ENCODE results near the gene NSG1. TPM values are rescaled to one million over a fixed set of nuclear protein-coding genes. Genes with fewer than 3 reads are reported as not detected.
A peak's percentile ranks its signal among the peaks of the same experiment; 100 is the strongest.

Gene NSG1
- total RNA-seq, 3 donors from 2014 or later, result 0.48 to 7.3 (median 6.2) TPM

DNA sequence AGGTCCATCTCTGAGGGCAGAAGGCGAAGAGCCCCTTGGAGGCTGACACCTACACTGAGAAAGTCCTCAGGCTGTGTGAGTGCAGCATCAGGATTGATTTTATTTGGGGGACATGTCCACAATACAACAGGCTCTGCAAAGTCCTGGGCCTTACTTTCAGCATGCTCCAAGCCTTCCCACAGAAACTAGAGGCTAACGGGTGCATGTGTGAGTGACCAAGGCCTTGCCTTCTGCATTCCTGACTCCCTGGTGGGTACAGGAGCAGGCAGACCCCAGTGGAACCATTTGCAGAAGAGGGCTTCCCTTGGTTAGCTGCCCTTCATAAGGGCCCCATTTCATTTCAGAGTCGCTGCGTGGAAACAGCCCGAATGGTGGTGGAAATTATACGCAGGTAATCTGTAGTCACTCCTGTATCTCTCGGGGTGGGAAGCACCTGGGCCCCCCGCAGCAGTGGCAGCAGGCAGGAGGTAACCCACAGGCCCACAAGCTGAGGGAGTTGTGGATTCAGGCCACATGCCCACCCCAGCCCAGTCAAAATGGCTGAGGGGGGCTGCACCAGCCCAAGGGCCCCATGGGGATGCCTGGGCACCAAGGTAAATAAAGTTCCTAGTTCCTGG is 37.7 kb downstream of the NSG1 start:
- H3K4me1 ChIP-seq, result no peaks in the 10 kb centered on the region
- no peaks in the 10 kb centered on the region for H3K36me3 ChIP-seq
- H3K9me3 ChIP-seq, result no peaks in the 10 kb centered on the region
- no peak overlapping the region for H3K27ac ChIP-seq
- TF ChIP-seq, protein P1, sequence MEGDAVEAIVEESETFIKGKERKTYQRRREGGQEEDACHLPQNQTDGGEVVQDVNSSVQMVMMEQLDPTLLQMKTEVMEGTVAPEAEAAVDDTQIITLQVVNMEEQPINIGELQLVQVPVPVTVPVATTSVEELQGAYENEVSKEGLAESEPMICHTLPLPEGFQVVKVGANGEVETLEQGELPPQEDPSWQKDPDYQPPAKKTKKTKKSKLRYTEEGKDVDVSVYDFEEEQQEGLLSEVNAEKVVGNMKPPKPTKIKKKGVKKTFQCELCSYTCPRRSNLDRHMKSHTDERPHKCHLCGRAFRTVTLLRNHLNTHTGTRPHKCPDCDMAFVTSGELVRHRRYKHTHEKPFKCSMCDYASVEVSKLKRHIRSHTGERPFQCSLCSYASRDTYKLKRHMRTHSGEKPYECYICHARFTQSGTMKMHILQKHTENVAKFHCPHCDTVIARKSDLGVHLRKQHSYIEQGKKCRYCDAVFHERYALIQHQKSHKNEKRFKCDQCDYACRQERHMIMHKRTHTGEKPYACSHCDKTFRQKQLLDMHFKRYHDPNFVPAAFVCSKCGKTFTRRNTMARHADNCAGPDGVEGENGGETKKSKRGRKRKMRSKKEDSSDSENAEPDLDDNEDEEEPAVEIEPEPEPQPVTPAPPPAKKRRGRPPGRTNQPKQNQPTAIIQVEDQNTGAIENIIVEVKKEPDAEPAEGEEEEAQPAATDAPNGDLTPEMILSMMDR (IDR thresholded peaks at IDR 0.05), result no peak
- no peak for TF ChIP-seq POLR2AphosphoS5 (IDR thresholded peaks at IDR 0.05)
- TF ChIP-seq POLR2A (IDR thresholded peaks at IDR 0.05), result no peak
- no peaks in the 10 kb centered on the region for H3K27me3 ChIP-seq
- intact Hi-C loops (cut with DNase I; ENCODE audit: low total_unique reads), result no loop called here
- H3K4me3 ChIP-seq, result no peak overlapping the region
- DNase-seq (ENCODE audit: low spot score in 2 of 2), result no peak

DNA sequence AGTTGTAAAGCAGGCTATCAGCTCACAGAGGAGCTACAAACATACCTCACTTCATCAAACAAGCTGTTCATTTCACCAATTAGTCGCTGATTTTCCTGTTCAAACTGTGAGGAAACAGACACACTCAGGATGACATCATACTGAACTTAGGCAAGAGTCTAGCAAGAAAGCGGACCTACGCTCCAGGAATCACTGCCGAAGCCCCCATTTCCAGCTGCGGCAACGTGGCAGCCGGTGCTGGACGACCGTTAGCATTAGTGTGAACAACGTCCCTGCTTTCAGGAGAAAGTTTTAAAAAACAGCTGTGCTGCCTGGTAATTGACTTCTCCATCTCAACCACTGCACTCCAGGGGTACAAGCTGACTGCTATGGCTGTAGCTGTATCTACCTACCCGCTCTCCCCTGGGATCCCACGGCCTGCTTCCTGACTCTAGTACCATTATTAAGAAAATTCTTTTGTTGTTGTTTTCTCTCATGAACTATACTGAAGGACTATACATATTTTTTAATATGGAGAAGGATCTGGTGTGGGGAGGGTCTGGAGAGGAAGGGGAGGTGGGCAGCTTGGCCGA is 38.3 kb downstream of the NSG1 start:
- TF ChIP-seq POLR2A (IDR thresholded peaks at IDR 0.05) (no peak), POLR2AphosphoS5 (IDR thresholded peaks at IDR 0.05) (no peak)
- TF ChIP-seq, protein P1 (IDR thresholded peaks at IDR 0.05), result no peak
- intact Hi-C loops (cut with DNase I; ENCODE audit: low total_unique reads), result no loop called here
- no peak for DNase-seq (ENCODE audit: low spot score in 2 of 2)
- Histone ChIP-seq H3K27ac (no peak overlapping the region), H3K9me3 (no peaks in the 10 kb centered on the region), H3K4me1 (no peaks in the 10 kb centered on the region), H3K27me3 (no peaks in the 10 kb centered on the region), H3K4me3 (no peak overlapping the region), H3K36me3 (no peaks in the 10 kb centered on the region)

DNA sequence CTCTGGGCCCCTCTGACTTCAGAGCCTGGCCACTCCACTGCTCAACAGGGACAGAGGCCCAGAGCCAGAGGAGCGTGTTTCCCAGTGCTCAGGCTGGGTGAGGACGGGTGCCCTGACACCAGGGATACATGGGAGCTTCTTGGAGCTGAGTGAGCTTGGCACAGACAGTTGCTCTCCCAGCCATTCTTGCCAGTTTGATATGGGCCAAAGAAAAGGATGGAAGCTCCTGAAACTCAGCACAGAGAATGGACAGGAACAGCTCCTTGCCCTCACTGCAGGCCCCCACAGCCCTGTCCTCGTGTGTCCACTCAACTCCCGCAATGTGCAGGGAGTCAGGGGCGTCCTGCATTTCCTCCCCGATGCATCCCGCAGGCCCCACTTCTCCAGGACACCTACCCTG is 38.8 kb downstream of the NSG1 start:
- no peak for DNase-seq (ENCODE audit: low spot score in 2 of 2)
- Histone ChIP-seq H3K4me1 (no peaks in the 10 kb centered on the region), H3K4me3 (no peak overlapping the region), H3K27ac (no peak overlapping the region), H3K27me3 (no peaks in the 10 kb centered on the region), H3K9me3 (no peaks in the 10 kb centered on the region), H3K36me3 (no peaks in the 10 kb centered on the region)
- TF ChIP-seq POLR2AphosphoS5 (IDR thresholded peaks at IDR 0.05) (no peak), POLR2A (IDR thresholded peaks at IDR 0.05) (no peak)
- TF ChIP-seq, protein P1 (IDR thresholded peaks at IDR 0.05), result no peak
- intact Hi-C loops (cut with DNase I; ENCODE audit: low total_unique reads), result no loop called here

DNA sequence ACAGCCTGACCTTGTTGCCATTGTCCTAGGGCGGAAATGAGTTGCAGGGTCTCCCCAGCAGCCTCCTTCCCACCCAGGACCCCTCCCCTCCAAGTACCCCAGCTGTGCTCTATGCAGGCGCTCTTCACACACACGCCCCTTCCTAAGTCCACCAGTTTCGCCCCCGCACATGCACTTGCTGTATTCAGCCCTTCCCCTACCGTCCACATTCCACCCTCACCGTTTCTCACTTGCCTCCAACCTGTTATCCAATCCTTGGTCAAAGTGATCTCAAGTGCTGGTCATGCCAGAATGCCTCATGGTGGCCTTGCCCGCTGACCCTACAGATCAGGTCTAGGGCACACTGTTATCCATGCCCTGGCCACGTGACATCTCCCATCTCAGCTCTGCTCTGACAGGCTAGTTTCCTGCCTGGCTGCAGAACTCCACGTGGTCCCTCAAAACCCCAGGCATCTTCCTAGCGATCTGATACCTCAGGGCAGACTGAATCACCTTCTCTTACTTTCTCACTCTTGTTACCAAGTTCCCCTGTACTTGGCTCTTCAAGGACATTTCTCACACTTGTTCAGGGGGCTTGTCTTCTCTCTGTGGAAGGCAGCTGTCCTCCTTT is 39.7 kb downstream of the NSG1 start:
- TF ChIP-seq POLR2A (IDR thresholded peaks at IDR 0.05) (no peak), POLR2AphosphoS5 (IDR thresholded peaks at IDR 0.05) (no peak)
- TF ChIP-seq, protein P1 (IDR thresholded peaks at IDR 0.05), result no peak
- no peaks in the 10 kb centered on the region for H3K36me3 ChIP-seq
- intact Hi-C loops (cut with DNase I; ENCODE audit: low total_unique reads), result no loop called here
- no peaks in the 10 kb centered on the region for H3K9me3 ChIP-seq
- peak in 1 of 2 donors; percentile 30 for DNase-seq (ENCODE audit: low spot score in 2 of 2)
- no peaks in the 10 kb centered on the region for H3K27me3 ChIP-seq
- no peaks in the 10 kb centered on the region for H3K4me1 ChIP-seq
- no peak overlapping the region for H3K4me3 ChIP-seq
- H3K27ac ChIP-seq, result no peak overlapping the region

DNA sequence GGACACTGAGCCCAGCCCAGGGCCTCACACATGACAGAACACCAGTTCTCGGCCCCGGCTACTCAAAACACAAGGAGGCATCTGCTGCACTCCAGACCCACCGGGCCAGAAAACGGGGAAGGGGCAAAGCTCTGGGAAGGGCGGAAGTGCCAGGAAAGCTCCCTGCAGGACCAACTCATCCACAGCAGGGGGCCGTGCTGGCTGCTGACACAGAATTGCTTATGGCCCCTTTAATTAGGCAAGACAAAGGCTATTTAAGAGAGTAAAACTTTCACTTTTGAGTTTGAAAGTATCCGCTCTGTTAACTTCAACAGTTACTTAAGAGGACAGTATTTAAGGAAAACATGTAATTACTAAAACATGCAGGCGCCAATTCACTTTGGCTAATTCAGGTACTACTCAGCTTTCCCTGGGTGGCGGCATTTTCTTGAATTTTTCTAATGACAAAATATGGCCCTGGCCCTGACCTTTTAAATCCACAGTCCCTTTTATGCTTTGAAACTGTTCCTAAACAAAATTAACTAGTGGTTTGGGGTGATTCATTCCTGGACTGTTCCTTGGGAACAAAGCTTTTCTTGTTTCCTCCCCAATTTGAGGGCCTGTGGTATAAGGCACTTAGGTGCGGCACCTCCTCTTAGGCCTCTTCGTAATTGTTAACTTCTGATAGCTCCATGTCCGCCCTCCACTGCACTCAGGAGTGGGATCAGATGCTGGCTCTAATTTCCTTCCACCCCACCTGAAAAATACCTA is 40.4 kb downstream of the NSG1 start:
- Histone ChIP-seq H3K4me3 (no peak overlapping the region), H3K27ac (no peak overlapping the region), H3K27me3 (no peaks in the 10 kb centered on the region), H3K36me3 (no peaks in the 10 kb centered on the region), H3K4me1 (no peaks in the 10 kb centered on the region), H3K9me3 (no peaks in the 10 kb centered on the region)
- intact Hi-C loops (cut with DNase I; ENCODE audit: low total_unique reads), result no loop called here
- TF ChIP-seq, protein P1 (IDR thresholded peaks at IDR 0.05), result no peak
- no peak for TF ChIP-seq POLR2AphosphoS5 (IDR thresholded peaks at IDR 0.05)
- TF ChIP-seq POLR2A (IDR thresholded peaks at IDR 0.05), result no peak
- no peak for DNase-seq (ENCODE audit: low spot score in 2 of 2)
